GM12801 (cell line): Measurements from ENCODE around the gene RFX4.

Experiments used
- CTCF ChIP-seq: IDR thresholded peaks from one replicate; pipeline ENCODE4 v1.5.1; 2011; ENCODE audit warnings: control low read depth; ENCODE audit not compliant: insufficient read length; ENCODE audit errors: extremely low read depth

RFX4 gene

GRCh38 chr12:106729611-106730010 is 146.8 kb downstream of the RFX4 start:
- TF ChIP-seq CTCF, result no peak

- no peak for TF ChIP-seq CTCF
Measured at GRCh38 chr12:106732890-106733289, 150.1 kb downstream of the RFX4 start.

- no peak for TF ChIP-seq CTCF
Measured at GRCh38 chr12:106733660-106734059, 150.9 kb downstream of the RFX4 start.

- TF ChIP-seq CTCF, result no peak
Measured at GRCh38 chr12:106736051-106736957, 153.5 kb downstream of the RFX4 start.

GRCh38 chr12:106739318-106739717 is 156.5 kb downstream of the RFX4 start:
- TF ChIP-seq CTCF, result no peak

- TF ChIP-seq CTCF, result no peak
Measured at GRCh38 chr12:106739815-106740530, 157.2 kb downstream of the RFX4 start.

- TF ChIP-seq CTCF, result no peak
Measured at GRCh38 chr12:106740818-106741217, 158.0 kb downstream of the RFX4 start.
